OCI-LY3 (cell line): Measurements from ENCODE around the gene KEAP1.

Experiments used
- EZH2phosphoT487 ChIP-seq: fragments of 200-600 bp; shearing (Covaris generic); IDR thresholded peaks from 2 replicates; pipeline ENCODE4 v1.6.1; 2018; ENCODE audit warnings: antibody characterized with exemption, mixed run types, low read depth
- TF ChIP-seq, protein P1 (sequence below): fragments of 200-600, 300-600 bp; sonication (generic); IDR thresholded peaks from 2 replicates; pipeline ENCODE4 v1.5.1; 2014; ENCODE audit warnings: antibody characterized with exemption, low read length, low read depth

- TF ChIP-seq, protein P1, sequence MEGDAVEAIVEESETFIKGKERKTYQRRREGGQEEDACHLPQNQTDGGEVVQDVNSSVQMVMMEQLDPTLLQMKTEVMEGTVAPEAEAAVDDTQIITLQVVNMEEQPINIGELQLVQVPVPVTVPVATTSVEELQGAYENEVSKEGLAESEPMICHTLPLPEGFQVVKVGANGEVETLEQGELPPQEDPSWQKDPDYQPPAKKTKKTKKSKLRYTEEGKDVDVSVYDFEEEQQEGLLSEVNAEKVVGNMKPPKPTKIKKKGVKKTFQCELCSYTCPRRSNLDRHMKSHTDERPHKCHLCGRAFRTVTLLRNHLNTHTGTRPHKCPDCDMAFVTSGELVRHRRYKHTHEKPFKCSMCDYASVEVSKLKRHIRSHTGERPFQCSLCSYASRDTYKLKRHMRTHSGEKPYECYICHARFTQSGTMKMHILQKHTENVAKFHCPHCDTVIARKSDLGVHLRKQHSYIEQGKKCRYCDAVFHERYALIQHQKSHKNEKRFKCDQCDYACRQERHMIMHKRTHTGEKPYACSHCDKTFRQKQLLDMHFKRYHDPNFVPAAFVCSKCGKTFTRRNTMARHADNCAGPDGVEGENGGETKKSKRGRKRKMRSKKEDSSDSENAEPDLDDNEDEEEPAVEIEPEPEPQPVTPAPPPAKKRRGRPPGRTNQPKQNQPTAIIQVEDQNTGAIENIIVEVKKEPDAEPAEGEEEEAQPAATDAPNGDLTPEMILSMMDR: no peak
- TF ChIP-seq EZH2phosphoT487: no peak
Measured at GRCh38 chr19:10520652-10521318, 17.6 kb upstream of the KEAP1 start.
